ENCODE data around the gene COG8.

COG8 gene

GRCh38 chr16:69285240-69285639, 54.1 kb downstream of the COG8 start:
- no peak for DNase-seq

- no peak for DNase-seq
Measured at GRCh38 chr16:69283851-69284250, 55.5 kb downstream of the COG8 start.

GRCh38 chr16:69277413-69277812, 62.0 kb downstream of the COG8 start:
- no peak for DNase-seq
